Activated CD4-positive, alpha-beta T cell treated with anti-CD3 and anti-CD28 coated beads, Interleukin-2, amount 50 U/mL, for 24 hours (primary cell): ENCODE measurements around the gene SORCS3.

Experiments used
- DNase-seq, 2 donors: peaks; one replicate each; pipeline ENCODE4 v3.0.0-alpha.2; 2020; ENCODE audit warnings: low read depth in 1 of 2, low spot score in 1 of 2

SORCS3 gene

DNA sequence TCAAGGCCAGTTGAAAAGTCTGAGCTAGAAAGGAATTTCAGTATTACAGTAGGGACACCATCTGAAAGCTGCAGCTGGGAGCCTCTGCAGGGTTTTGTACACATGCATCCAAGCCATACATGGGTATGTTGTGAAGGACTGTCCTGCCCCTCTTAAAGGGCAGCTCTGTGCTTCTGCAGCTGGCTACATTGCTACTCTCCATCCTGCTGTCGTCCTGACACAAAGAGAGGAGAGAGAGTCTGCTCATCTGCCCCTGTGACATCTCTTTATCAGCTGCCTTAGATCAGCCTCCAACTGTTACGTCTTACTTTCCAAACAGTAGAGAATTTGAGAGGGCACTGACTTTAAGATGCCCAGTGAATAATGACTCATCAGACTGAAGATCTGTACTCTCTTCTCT is 602.7 kb downstream of the SORCS3 start:
- no peak for DNase-seq

DNA sequence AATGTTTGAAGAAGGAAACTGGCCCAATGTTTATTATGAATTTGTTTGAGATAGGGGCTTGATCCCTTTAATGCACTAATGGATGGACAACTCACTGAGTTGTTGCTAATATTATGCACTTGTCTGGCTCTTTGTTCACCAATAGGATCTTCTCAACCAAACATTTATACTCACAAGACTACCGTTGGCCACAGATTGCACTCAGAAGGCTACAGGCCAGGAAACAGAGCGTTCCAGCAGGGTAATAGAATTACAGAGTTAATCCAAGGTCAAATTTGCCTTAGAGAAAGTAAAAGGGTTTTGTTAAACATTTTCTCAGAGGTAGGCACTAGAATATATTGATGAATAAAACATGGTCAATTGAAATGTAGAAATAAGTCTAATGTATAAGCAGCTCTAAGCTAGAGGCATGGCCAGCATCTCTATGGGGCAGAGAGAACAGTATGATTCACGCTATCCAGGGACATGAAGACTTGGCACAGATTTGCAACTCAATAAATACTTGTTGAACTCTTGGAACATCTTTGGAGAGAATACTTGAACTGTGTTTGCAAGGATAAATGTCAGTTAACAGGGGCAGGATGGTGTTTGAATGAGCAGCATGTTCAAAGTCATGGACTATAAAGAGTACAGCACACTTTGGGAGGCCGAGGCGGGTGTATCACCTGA is 606.9 kb downstream of the SORCS3 start:
- DNase-seq: no peak

DNA sequence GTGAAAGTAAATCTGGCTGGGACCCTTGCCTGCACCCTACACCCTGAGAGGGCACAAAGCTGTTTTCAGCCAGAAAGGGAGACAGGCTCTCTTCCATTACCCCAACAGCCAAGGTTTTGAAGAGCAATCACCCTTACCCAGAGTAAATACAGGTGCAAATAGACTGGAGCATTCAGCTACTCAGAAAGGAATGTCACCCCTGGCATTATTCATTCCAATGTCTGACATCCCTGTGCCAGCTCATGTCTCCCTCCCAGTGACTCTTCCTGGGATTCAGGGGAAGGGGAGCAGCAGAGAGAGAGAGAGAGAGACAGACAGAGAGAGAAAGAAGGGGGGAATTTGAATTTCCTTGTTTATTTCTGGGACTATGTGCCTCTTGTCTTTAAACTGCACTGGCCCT is 611.8 kb downstream of the SORCS3 start:
- no peak for DNase-seq

DNA sequence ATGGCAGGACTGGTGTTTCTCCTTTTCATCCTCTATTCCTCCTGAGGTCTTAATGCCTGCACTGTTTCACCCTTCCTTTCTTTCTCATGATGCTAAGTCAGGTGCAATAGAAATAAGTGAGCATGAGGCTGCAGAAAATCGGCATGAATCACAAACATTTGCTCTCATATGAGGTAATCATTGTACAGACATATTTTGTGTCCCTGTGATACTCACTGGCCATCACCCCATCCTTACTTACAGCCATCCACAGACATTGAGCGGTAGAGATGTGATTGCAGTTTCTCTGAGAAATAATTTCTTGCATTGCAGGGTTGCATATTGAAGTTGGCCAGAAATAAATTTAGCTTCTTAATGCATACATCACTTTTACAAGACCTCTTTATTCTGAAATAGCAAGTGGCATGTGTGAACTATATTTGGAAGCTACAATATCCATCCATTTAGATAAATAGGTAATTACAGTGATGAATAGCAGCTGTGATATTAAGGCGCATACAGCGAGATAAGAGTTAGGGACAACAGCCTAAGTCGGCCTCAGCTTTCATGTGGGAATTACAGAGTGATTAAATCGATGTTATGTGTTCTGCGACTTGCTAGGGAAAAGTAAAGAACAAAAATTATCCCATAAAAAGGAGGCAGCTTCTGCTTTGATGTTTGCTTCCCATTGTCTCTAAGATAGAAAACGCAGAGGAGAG is 612.6 kb downstream of the SORCS3 start:
- no peak for DNase-seq

DNA sequence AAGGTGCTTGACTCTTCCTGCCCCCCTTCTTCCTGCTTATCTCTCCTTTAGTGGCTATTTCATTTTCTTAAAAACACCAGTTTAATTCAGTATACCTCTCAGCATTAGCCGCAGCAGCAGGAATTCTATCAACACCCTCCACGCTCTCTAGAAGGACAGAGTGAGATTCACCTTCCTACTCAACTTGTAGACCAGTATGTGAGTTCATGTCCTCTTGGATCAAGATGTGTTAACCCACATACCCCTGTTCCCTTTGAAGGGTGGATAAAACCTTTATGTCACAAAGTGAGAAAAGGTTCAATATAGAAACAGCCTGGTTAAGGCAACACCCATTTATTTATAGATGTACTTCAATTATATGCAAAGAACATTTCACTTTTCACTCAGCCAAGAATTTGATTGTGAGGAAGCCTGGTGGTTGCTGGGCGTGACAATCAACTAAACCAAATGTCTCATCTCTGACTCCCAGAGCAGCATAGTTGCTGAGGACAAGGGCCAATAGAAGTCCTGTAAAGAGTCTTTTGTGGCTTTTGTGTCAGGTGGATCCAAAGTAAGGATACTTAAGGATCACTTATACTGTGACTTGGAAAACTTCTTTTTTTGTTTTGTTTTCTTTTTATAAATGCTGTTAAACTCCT is 617.1 kb downstream of the SORCS3 start:
- no peak for DNase-seq

DNA sequence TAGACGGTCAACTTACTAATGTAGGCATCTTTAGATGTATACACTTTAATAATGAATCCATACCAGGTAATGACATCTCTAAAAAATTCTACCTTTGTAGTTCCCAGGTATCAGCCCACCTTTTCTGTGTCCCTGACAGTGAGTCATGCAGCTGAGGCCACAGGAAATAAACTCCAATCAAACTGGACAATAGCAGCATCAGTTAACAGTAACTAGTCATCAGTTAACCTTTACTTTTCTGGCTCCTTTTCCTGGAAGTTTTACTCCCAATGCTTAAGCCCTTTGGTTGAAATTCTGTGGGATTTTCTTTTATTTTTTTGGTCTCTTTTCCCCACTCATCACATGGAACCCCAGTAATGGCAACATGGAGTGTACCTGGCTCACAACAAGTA is 617.6 kb downstream of the SORCS3 start:
- no peak for DNase-seq

GRCh38 chr10:105259201-105259600 is 618.1 kb downstream of the SORCS3 start:
- no peak for DNase-seq

GRCh38 chr10:105262666-105263065 is 621.6 kb downstream of the SORCS3 start:
- DNase-seq: no peak

DNA sequence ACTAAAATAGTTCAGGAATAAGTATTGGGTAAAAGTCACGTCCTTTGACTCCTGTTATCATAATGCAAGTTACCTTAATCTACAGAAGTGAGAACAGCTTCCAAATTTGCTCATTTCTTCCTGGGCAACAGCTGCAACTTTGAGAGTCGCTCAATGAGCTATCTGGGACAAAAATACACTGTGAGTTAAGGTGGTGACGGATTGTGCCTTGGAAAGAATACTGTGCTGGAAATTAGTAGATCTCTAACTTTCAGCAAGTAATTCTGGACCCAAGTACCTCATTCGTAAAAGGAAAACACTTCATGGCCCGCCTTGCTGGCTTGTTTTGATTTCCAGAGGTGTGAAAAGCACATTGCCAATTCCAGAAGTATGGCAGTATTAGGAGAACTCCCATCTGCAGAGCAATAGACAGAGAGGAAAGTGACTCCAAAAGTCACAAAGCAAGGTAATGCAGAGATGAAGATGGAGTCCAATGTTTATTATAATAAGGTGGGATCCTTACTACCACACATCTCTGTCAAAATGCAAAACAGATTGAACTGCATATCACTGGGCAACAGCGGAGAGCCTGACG is 626.0 kb downstream of the SORCS3 start:
- no peak for DNase-seq

DNA sequence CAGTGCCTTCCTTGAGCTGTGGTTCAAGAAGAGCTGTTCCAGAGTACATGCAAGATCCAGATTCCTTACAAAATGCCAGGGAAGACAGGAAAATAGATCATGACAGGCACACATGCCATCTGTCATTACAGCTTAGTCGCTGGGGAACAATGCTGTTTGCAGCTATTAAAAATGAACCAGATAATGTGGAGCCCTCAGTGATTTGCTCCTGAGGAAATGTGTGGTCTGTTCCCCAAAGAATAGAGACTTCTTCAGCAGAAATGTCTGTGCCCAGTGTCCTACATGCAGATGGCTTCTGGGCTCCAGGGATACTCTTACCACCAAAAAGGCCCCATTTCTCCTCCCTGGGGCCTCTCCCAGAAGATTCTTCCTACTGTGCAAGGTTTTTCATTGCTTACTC is 627.9 kb downstream of the SORCS3 start:
- no peak for DNase-seq

- no peak for DNase-seq
These were observed 628.6 kb downstream of the SORCS3 start for GRCh38 chr10:105269689-105270088.

GRCh38 chr10:105274556-105275070 is 633.5 kb downstream of the SORCS3 start:
- no peak for DNase-seq

- DNase-seq: no peak
These were observed 637.3 kb downstream of the SORCS3 start for GRCh38 chr10:105278439-105278838.

GRCh38 chr10:105279101-105279500 is 638.0 kb downstream of the SORCS3 start:
- no peak for DNase-seq

GRCh38 chr10:105280895-105281294 is 639.8 kb downstream of the SORCS3 start:
- no peak for DNase-seq

DNA sequence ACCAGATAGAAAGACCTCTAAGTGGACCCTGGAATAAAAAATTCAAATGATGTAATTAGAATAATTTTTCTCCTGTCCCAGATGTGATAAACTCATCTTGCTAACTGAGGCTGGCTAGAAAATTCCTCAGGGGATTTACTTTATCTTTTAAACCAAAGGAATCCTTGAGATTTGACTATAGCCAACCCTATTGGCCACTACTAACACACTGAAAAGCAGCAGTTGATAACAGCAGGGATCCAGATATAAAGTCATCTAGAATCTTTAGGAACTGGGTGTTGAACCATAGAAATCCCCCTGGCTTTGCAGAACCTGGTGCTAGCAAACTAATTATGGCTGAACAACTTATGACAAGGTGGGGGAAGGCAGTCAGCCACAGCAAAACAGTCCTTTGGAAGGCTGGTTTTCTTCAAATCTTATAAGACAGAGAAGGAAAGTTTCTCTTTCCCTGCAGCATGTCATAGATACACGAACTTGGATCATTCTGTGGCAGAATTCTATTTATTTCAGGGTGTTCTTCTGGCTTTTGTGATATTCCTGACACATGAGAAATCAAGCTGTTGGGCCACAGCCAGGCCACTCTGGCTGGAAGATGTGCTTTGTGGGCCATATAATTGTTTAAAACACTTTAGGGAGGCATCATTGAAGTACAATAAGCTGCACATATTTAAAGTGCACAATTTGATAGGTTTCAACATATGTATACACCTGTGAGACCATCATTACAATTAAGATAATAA is 643.6 kb downstream of the SORCS3 start:
- DNase-seq: no peak

DNA sequence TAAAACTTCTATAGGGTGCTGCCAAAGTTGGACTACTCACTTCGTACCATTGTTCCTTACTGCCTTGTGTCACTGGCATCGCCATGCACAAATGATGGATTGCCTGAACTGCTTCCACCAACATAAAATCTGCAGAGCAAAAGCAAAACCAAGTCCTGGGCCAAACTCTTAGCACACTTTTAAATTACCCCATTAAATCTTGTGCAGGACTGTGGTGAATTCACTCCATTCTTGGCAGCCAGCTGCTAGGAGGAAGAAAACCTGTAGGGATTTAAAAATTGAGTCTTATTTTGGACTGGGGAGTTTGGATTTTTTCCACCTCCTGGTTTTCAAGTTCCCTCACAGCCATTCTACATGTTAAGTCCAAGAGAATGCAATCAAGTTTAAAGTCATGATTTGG is 646.9 kb downstream of the SORCS3 start:
- no peak for DNase-seq

DNA sequence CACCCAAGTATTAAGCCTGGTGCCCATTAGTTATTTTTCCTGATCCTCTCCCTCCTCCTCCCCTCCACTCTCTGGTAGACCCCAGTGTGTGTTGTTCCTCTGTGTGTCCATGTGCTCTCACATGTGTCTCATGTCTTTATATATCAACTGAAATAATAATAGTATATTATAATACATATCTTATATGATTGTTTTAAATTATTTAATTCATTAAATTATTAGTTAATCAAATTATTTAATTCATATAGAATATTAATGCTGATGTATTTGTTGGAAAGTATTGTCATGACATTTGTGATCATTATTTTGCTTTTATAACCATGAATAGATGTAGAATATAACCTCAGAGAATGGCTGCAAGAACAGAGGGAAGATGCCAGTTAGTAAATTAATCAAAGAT is 647.5 kb downstream of the SORCS3 start:
- no peak for DNase-seq

DNA sequence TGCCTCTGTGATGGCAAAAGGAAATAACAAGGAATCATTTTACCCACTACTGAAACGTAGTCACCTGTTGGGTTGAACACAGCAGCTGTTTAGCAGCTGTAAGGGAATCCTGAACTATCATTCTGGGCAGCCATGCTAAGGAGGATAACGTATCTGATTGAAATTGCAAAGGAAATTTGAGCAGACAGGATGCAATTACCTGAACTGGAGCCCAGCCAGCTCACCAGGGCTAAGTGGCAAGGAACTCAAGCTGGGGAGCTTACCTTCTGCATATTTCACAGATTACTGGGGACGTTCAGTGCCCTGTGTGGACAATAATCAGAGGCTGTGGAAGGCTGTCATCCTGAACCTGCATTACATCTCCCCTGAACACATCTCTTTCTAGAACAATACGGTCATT is 650.5 kb downstream of the SORCS3 start:
- DNase-seq: no peak

DNA sequence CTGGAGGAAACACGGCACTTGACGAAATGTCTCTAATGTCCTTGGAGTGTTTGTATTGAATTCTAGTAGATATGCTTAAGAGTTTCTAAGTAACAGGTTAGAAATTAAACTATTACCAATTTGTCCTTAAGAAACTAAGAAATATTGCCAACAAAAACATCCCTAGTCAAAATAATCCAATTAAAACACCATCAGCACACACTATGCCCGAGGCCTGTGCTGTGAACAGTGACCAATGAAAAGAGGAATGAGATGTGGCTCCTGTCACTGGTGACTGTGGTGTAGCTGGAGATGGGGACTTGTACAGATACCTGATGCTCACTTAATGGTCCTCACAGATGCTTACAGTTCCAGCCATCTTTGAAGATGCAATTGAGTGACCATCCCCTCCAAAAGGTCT is 651.1 kb downstream of the SORCS3 start:
- DNase-seq: no peak
